AG09319 (cell line): ENCODE results near the gene ELF2.
"Not testable (repeated sequence)": the region's sequence is repeated elsewhere in the genome, so short reads cannot be mapped to it uniquely, and the experiment has no call there.

Experiments
- DNase-seq: peaks from one replicate; pipeline ENCODE4 v3.0.0-alpha.2; 2010; ENCODE audit warnings: low read depth; ENCODE audit errors: extremely low read depth
- CTCF ChIP-seq: IDR thresholded peaks from 2 replicates; pipeline ENCODE4 v1.5.1; 2011; ENCODE audit warnings: low read depth, mild to moderate bottlenecking, inconsistent platforms, low read length, moderate library complexity

ELF2 gene

DNA sequence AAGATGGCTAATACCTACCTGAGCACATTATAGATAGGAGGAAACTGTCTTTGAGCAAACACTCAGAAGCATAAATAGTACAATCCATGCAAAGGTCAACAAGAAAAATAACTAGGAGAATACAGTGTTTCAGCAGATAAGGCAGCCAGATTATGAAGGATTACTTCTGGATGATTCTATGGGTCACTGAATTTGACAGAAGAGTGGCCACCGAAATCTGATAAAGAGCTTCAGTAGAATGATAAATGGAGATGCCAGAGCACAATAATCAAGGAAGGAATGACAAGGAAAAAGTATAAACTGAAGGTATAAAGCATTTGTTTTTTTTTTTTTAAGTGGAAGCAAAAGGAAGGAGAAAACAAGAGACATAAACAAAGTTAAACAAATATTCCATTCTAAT, 58.7 kb downstream of the ELF2 start:
- TF ChIP-seq CTCF = no peak
- DNase-seq = no peak

DNA sequence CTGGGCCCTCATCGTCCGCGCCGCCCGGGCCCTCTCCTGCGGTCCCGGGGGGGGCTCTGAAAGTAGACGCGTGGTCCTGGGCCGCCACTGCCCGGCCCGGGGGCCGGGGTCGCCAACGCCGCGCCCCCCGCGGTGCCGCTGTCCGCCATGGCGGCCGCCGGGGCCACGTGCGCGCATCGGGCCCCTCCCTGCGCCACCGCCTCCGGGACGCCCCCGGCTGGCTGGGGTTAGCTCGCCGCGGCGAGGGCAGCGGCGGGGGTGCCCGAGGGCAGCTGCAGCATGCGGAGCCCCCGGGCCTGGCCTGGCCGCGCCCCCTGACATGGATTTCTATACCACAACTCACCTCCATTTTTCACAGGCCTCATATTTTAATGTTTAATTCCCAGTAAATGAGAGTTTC, 61.8 kb downstream of the ELF2 start:
- DNase-seq = no peak
- no peak for TF ChIP-seq CTCF

DNA sequence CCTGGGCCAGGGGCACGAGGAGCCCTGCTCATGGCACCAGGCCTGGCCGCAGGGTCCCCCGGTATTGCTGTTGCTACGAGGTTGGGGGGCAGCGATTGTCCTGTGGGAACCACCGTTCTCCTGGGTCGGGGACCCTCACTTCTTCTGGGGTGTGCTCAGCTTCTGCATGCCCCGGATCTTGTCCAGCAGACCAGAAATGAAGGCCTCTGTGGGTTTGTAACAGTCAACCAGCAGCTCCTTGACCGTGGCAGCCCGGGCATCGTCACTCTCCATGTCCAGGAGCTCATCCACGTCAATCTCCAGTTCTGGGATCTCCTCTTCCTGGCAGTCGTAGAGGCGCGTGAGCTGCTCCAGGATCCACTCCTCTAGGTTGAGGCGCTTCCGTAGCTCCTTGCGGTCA, 62.2 kb downstream of the ELF2 start:
- DNase-seq = not testable (repeated sequence)

DNA sequence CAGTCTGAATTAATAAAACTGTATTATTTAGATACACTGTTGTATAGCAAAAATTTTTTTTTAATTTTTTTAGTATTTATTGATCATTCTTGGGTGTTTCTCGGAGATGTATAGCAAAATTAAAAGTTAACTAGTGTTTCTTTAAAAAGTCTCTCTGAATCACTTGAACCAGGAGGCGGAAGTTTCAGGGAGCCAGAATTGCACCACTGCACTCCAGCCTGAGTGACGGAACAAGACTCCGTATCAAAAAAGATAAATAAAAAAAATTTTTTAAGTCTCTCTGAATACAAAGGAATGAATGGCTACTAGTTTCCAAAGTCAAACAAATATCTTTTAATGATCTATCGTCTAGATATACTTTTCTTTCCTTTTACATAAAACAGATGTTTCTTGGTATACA, 64.4 kb downstream of the ELF2 start:
- TF ChIP-seq CTCF = no peak
- no peak for DNase-seq

DNA sequence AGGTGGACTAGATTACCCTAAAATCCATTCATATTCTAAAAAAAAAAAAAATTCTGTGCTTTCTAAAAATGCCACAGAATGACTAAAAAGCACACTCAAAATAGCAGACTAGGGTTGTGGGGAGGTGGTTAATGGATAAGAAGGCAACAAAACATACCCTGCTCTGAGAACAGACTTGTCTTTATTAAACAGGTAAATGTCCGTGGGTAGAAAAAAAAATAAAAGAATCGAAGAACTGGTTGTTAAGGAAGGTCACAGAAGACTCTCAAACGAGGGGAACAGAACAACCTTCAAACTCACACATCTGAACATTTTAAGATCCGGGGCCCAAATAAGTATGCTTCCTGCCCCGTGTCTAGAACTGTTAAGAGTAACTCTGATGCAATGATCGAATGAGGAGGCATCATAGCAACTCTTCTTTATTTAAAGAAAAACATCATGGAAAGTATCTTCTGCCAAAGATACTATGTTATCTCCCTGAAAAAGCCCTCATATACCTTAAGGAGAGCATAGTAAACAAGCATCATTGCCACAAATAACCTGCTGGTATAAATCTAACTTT, 68.4 kb downstream of the ELF2 start:
- no peak for DNase-seq
- no peak for TF ChIP-seq CTCF

DNA sequence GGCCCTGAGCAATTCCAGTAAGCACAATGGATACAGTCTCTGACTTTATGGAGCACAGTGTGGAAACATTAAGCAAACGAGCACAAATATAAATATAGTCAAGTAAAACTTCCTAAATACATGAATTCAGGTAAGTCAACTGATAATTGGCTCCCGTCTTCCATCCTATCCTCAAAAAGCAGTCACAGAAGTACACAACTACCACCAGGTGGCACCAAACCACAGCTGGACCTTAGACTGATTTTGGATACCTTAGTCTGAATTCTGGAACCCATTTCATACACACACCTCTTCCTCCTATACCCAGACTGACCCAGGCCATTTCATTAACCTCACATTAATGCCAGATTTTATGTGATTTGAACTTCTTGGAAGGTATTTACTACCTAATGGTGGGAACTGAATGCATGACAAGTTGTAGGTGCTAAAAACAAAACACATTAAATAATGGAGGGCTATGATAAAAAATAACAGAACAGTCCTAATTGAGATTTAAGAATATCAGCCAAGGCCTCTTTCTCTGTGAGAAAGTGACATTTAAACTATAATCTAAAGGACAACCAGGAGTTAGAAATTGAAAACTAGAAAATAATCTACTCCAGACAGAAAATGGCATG, 77.5 kb downstream of the ELF2 start:
- DNase-seq = peak; percentile 60
- TF ChIP-seq CTCF = peak; percentile 85

- TF ChIP-seq CTCF = no peak
- no peak for DNase-seq
Observed at GRCh38 chr4:139092271-139092670, 84.7 kb downstream of the ELF2 start.

DNA sequence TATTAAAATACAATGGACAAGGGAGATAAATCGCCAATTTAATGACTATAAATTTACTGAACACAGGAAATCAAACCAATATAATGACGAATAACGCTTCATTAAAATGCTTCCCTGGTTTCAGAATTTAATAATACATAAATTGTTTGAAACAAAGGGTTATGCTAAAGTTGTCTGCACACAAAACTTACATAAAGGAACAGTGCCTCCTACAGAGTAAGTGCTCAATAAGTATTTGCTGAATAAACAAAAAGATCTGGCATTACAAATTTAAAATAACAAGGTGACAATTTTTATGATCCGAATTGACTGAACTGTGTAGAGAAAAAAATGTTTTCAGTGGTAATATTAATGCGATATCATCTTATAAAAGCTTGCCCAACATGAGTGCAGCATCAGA, 91.9 kb downstream of the ELF2 start:
- peak; percentile 24 for TF ChIP-seq CTCF
- no peak for DNase-seq
